Measurements from ENCODE around the gene ZMIZ1. TPM values are rescaled to one million over a fixed set of nuclear protein-coding genes. Genes with fewer than 3 reads are reported as not detected.

ZMIZ1 gene
- total RNA-seq, 1 donor from 2014 or later = 11.5 TPM

- Histone ChIP-seq H3K27me3 (ENCODE audit: control insufficient read depth in 3 of 3, insufficient read depth in 3 of 3, low read length in 3 of 3) (no peaks in the 10 kb centered on the region), H3K9me3 (ENCODE audit: control insufficient read depth in 3 of 3, low read length in 3 of 3) (no peaks in the 10 kb centered on the region), H3K4me3 (ENCODE audit: low read length in 3 of 3) (peak overlapping the region in 1 of 3 donors; percentile 22), H3K9ac (ENCODE audit: low read depth in 1 of 3, low read length in 3 of 3) (no peak overlapping the region), H3K36me3 (ENCODE audit: control insufficient read depth in 3 of 3, insufficient read depth in 3 of 3, low read length in 3 of 3) (peaks cover 0 to 12% (median 0%) of the 10 kb centered on the region in 3 donors), H3K4me1 (ENCODE audit: control insufficient read depth in 3 of 3, insufficient read depth in 3 of 3, low read length in 3 of 3) (peaks cover 79 to 92% (median 92%) of the 10 kb centered on the region in 3 donors), H3K27ac (ENCODE audit: low read depth, low read length) (no peak overlapping the region)
These were observed 200.7 kb downstream of the ZMIZ1 start for GRCh38 chr10:79269443-79269842.

- Histone ChIP-seq H3K36me3 (ENCODE audit: control insufficient read depth in 3 of 3, insufficient read depth in 3 of 3, low read length in 3 of 3) (peaks cover 0 to 12% (median 0%) of the 10 kb centered on the region in 3 donors), H3K9me3 (ENCODE audit: control insufficient read depth in 3 of 3, low read length in 3 of 3) (no peaks in the 10 kb centered on the region), H3K4me3 (ENCODE audit: low read length in 3 of 3) (no peak overlapping the region), H3K9ac (ENCODE audit: low read depth in 1 of 3, low read length in 3 of 3) (no peak overlapping the region), H3K4me1 (ENCODE audit: control insufficient read depth in 3 of 3, insufficient read depth in 3 of 3, low read length in 3 of 3) (peaks cover 84 to 94% (median 93%) of the 10 kb centered on the region in 3 donors), H3K27ac (ENCODE audit: low read depth, low read length) (no peak overlapping the region), H3K27me3 (ENCODE audit: control insufficient read depth in 3 of 3, insufficient read depth in 3 of 3, low read length in 3 of 3) (no peaks in the 10 kb centered on the region)
These were observed 201.2 kb downstream of the ZMIZ1 start for GRCh38 chr10:79269969-79270368.

GRCh38 chr10:79270466-79271246, 201.9 kb downstream of the ZMIZ1 start:
- H3K9me3 ChIP-seq (ENCODE audit: control insufficient read depth in 3 of 3, low read length in 3 of 3) = no peaks in the 10 kb centered on the region
- no peak overlapping the region for H3K4me3 ChIP-seq (ENCODE audit: low read length in 3 of 3)
- H3K27me3 ChIP-seq (ENCODE audit: control insufficient read depth in 3 of 3, insufficient read depth in 3 of 3, low read length in 3 of 3) = no peaks in the 10 kb centered on the region
- peaks cover 0 to 12% (median 0%) of the 10 kb centered on the region in 3 donors for H3K36me3 ChIP-seq (ENCODE audit: control insufficient read depth in 3 of 3, insufficient read depth in 3 of 3, low read length in 3 of 3)
- H3K4me1 ChIP-seq (ENCODE audit: control insufficient read depth in 3 of 3, insufficient read depth in 3 of 3, low read length in 3 of 3) = peaks cover 84 to 95% (median 94%) of the 10 kb centered on the region in 3 donors
- peak overlapping the region; percentile 19 for H3K27ac ChIP-seq (ENCODE audit: low read depth, low read length)
- peak overlapping the region in 1 of 3 donors; percentile 43 for H3K9ac ChIP-seq (ENCODE audit: low read depth in 1 of 3, low read length in 3 of 3)

GRCh38 chr10:79272353-79272752, 203.6 kb downstream of the ZMIZ1 start:
- no peak overlapping the region for H3K4me3 ChIP-seq (ENCODE audit: low read length in 3 of 3)
- peak overlapping the region in 1 of 3 donors; percentile 19 for H3K9ac ChIP-seq (ENCODE audit: low read depth in 1 of 3, low read length in 3 of 3)
- peaks cover 69 to 94% (median 89%) of the 10 kb centered on the region in 3 donors for H3K4me1 ChIP-seq (ENCODE audit: control insufficient read depth in 3 of 3, insufficient read depth in 3 of 3, low read length in 3 of 3)
- no peaks in the 10 kb centered on the region for H3K27me3 ChIP-seq (ENCODE audit: control insufficient read depth in 3 of 3, insufficient read depth in 3 of 3, low read length in 3 of 3)
- H3K36me3 ChIP-seq (ENCODE audit: control insufficient read depth in 3 of 3, insufficient read depth in 3 of 3, low read length in 3 of 3) = peaks cover 3 to 19% (median 8%) of the 10 kb centered on the region in 3 donors
- H3K27ac ChIP-seq (ENCODE audit: low read depth, low read length) = peak overlapping the region; percentile 9
- no peaks in the 10 kb centered on the region for H3K9me3 ChIP-seq (ENCODE audit: control insufficient read depth in 3 of 3, low read length in 3 of 3)

- peaks cover 58 to 88% (median 80%) of the 10 kb centered on the region in 3 donors for H3K4me1 ChIP-seq (ENCODE audit: control insufficient read depth in 3 of 3, insufficient read depth in 3 of 3, low read length in 3 of 3)
- no peaks in the 10 kb centered on the region for H3K9me3 ChIP-seq (ENCODE audit: control insufficient read depth in 3 of 3, low read length in 3 of 3)
- peak overlapping the region in 2 of 3 donors; percentile 54 to 67 for H3K4me3 ChIP-seq (ENCODE audit: low read length in 3 of 3)
- H3K36me3 ChIP-seq (ENCODE audit: control insufficient read depth in 3 of 3, insufficient read depth in 3 of 3, low read length in 3 of 3) = peaks cover 11 to 23% (median 15%) of the 10 kb centered on the region in 3 donors
- H3K27ac ChIP-seq (ENCODE audit: low read depth, low read length) = peak overlapping the region; percentile 92
- H3K27me3 ChIP-seq (ENCODE audit: control insufficient read depth in 3 of 3, insufficient read depth in 3 of 3, low read length in 3 of 3) = no peaks in the 10 kb centered on the region
- H3K9ac ChIP-seq (ENCODE audit: low read depth in 1 of 3, low read length in 3 of 3) = peak overlapping the region in 1 of 3 donors; percentile 79
These were observed 204.8 kb downstream of the ZMIZ1 start for GRCh38 chr10:79273604-79274003.

- H3K36me3 ChIP-seq (ENCODE audit: control insufficient read depth in 3 of 3, insufficient read depth in 3 of 3, low read length in 3 of 3) = peaks cover 11 to 23% (median 15%) of the 10 kb centered on the region in 3 donors
- peaks cover 50 to 79% (median 74%) of the 10 kb centered on the region in 3 donors for H3K4me1 ChIP-seq (ENCODE audit: control insufficient read depth in 3 of 3, insufficient read depth in 3 of 3, low read length in 3 of 3)
- peak overlapping the region; percentile 92 for H3K27ac ChIP-seq (ENCODE audit: low read depth, low read length)
- peak overlapping the region in 2 of 3 donors; percentile 54 to 67 for H3K4me3 ChIP-seq (ENCODE audit: low read length in 3 of 3)
- no peaks in the 10 kb centered on the region for H3K27me3 ChIP-seq (ENCODE audit: control insufficient read depth in 3 of 3, insufficient read depth in 3 of 3, low read length in 3 of 3)
- H3K9me3 ChIP-seq (ENCODE audit: control insufficient read depth in 3 of 3, low read length in 3 of 3) = no peaks in the 10 kb centered on the region
- peak overlapping the region; percentile 47 to 79 (median 58) for H3K9ac ChIP-seq (ENCODE audit: low read depth in 1 of 3, low read length in 3 of 3)
These were observed 205.7 kb downstream of the ZMIZ1 start for GRCh38 chr10:79274279-79275104.

- peaks cover 47 to 74% (median 68%) of the 10 kb centered on the region in 3 donors for H3K4me1 ChIP-seq (ENCODE audit: control insufficient read depth in 3 of 3, insufficient read depth in 3 of 3, low read length in 3 of 3)
- H3K4me3 ChIP-seq (ENCODE audit: low read length in 3 of 3) = peak overlapping the region in 2 of 3 donors; percentile 23 to 35
These were observed 206.3 kb downstream of the ZMIZ1 start for GRCh38 chr10:79275105-79275430.

GRCh38 chr10:79275431-79275851, 206.7 kb downstream of the ZMIZ1 start:
- peak overlapping the region in 2 of 3 donors; percentile 13 to 23 for H3K4me3 ChIP-seq (ENCODE audit: low read length in 3 of 3)
- peaks cover 11 to 17% (median 16%) of the 10 kb centered on the region in 3 donors for H3K36me3 ChIP-seq (ENCODE audit: control insufficient read depth in 3 of 3, insufficient read depth in 3 of 3, low read length in 3 of 3)
- peak overlapping the region; percentile 45 to 79 (median 51) for H3K9ac ChIP-seq (ENCODE audit: low read depth in 1 of 3, low read length in 3 of 3)

More at GRCh38 chr10:79275105-79275430, 206.3 kb downstream of the ZMIZ1 start:
- H3K36me3 ChIP-seq (ENCODE audit: control insufficient read depth in 3 of 3, insufficient read depth in 3 of 3, low read length in 3 of 3) = peaks cover 11 to 19% (median 15%) of the 10 kb centered on the region in 3 donors
- H3K27ac ChIP-seq (ENCODE audit: low read depth, low read length) = peak overlapping the region; percentile 92
- H3K27me3 ChIP-seq (ENCODE audit: control insufficient read depth in 3 of 3, insufficient read depth in 3 of 3, low read length in 3 of 3) = no peaks in the 10 kb centered on the region
- H3K9me3 ChIP-seq (ENCODE audit: control insufficient read depth in 3 of 3, low read length in 3 of 3) = no peaks in the 10 kb centered on the region
- peak overlapping the region; percentile 45 to 79 (median 51) for H3K9ac ChIP-seq (ENCODE audit: low read depth in 1 of 3, low read length in 3 of 3)

GRCh38 chr10:79277579-79278269, 209.0 kb downstream of the ZMIZ1 start:
- no peaks in the 10 kb centered on the region for H3K27me3 ChIP-seq (ENCODE audit: control insufficient read depth in 3 of 3, insufficient read depth in 3 of 3, low read length in 3 of 3)
- H3K4me1 ChIP-seq (ENCODE audit: control insufficient read depth in 3 of 3, insufficient read depth in 3 of 3, low read length in 3 of 3) = peaks cover 29 to 55% (median 44%) of the 10 kb centered on the region in 3 donors
- H3K36me3 ChIP-seq (ENCODE audit: control insufficient read depth in 3 of 3, insufficient read depth in 3 of 3, low read length in 3 of 3) = peaks cover 15 to 22% (median 16%) of the 10 kb centered on the region in 3 donors
- H3K9ac ChIP-seq (ENCODE audit: low read depth in 1 of 3, low read length in 3 of 3) = peak overlapping the region in 1 of 3 donors; percentile 8
- no peaks in the 10 kb centered on the region for H3K9me3 ChIP-seq (ENCODE audit: control insufficient read depth in 3 of 3, low read length in 3 of 3)
- no peak overlapping the region for H3K4me3 ChIP-seq (ENCODE audit: low read length in 3 of 3)
- no peak overlapping the region for H3K27ac ChIP-seq (ENCODE audit: low read depth, low read length)

More at GRCh38 chr10:79275431-79275851, 206.7 kb downstream of the ZMIZ1 start:
- Histone ChIP-seq H3K9me3 (ENCODE audit: control insufficient read depth in 3 of 3, low read length in 3 of 3) (no peaks in the 10 kb centered on the region), H3K27ac (ENCODE audit: low read depth, low read length) (peak overlapping the region; percentile 92), H3K27me3 (ENCODE audit: control insufficient read depth in 3 of 3, insufficient read depth in 3 of 3, low read length in 3 of 3) (no peaks in the 10 kb centered on the region), H3K4me1 (ENCODE audit: control insufficient read depth in 3 of 3, insufficient read depth in 3 of 3, low read length in 3 of 3) (peaks cover 47 to 70% (median 64%) of the 10 kb centered on the region in 3 donors)

Measured in skeletal muscle tissue (tissue), 4 donors.